Omental fat pad (tissue), 4 donors: ENCODE results near the gene SAMD14. TPM values are rescaled to one million over a fixed set of nuclear protein-coding genes. Genes with fewer than 3 reads are reported as not detected.
A peak's percentile ranks its signal among the peaks of the same experiment; 100 is the strongest.

Source experiments
- ATAC-seq: fragments of 150-250 bp; one replicate; pipeline ENCODE4 v1.9.1; 2016; ENCODE audit warnings: mild to moderate bottlenecking, moderate library complexity; ENCODE audit not compliant: low FRiP score
- DNase-seq: peaks from one replicate; pipeline ENCODE4 v3.0.0-alpha.2; 2019; ENCODE audit warnings: low spot score
- total RNA-seq, 4 donors: library from RNA; depleted of rRNA; stranded (reverse); fragments of >200 nt; gene quantifications; one replicate each; pipeline ENCODE4 v1.1.0, GENCODE V29; 2016
- TF ChIP-seq, protein P1 (sequence below), 3 donors: fragments of 450-650 bp; IDR thresholded peaks; one replicate each; pipeline ENCODE4 v1.5.1; 2016 to 2017; ENCODE audit warnings: antibody characterized with exemption in 3 of 3, mild to moderate bottlenecking in 3 of 3, moderate library complexity in 2 of 3

Gene SAMD14
- total RNA-seq, 4 donors from 2014 or later: 0.12 to 0.44 TPM; not detected in 2

DNA sequence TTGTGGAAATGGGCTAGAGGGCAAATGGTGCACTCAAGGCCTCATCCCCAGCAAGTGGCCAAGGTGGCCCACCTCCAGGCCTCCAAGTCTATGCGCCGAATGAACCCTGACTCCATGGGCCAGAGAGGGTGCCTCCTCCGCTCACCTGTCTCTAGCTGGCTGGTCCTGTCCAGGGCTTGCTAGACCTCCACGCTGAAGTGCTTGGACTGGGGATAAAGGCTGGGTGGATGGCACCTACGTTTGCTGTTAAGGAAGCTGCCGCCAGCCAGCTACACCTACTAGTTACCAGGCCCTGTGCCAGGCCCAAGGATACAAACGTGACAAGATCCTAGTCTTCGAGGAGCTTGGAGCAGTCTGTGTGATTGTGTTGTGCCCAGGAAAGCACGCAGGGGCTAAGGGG is 35.1 kb upstream of the SAMD14 start:
- DNase-seq (no peak), ATAC-seq (no peak)
- TF ChIP-seq, protein P1, sequence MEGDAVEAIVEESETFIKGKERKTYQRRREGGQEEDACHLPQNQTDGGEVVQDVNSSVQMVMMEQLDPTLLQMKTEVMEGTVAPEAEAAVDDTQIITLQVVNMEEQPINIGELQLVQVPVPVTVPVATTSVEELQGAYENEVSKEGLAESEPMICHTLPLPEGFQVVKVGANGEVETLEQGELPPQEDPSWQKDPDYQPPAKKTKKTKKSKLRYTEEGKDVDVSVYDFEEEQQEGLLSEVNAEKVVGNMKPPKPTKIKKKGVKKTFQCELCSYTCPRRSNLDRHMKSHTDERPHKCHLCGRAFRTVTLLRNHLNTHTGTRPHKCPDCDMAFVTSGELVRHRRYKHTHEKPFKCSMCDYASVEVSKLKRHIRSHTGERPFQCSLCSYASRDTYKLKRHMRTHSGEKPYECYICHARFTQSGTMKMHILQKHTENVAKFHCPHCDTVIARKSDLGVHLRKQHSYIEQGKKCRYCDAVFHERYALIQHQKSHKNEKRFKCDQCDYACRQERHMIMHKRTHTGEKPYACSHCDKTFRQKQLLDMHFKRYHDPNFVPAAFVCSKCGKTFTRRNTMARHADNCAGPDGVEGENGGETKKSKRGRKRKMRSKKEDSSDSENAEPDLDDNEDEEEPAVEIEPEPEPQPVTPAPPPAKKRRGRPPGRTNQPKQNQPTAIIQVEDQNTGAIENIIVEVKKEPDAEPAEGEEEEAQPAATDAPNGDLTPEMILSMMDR (IDR thresholded peaks at IDR 0.05): no peak

DNA sequence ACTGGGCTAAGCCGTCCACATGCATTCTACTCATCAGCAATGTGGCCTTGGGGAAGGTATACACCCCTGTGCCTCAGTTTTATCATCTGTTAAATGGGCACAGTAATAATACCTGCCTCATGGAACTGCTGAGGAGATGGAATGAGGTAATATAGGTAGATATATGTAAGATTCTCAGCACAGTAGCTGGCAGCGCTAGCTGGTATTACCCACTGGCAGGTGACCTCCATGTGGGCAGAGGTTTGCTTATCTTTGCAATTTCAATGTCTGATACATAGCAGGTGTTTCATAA is 34.7 kb upstream of the SAMD14 start:
- TF ChIP-seq, protein P1 (IDR thresholded peaks at IDR 0.05): no peak
- DNase-seq (no peak), ATAC-seq (no peak)

DNA sequence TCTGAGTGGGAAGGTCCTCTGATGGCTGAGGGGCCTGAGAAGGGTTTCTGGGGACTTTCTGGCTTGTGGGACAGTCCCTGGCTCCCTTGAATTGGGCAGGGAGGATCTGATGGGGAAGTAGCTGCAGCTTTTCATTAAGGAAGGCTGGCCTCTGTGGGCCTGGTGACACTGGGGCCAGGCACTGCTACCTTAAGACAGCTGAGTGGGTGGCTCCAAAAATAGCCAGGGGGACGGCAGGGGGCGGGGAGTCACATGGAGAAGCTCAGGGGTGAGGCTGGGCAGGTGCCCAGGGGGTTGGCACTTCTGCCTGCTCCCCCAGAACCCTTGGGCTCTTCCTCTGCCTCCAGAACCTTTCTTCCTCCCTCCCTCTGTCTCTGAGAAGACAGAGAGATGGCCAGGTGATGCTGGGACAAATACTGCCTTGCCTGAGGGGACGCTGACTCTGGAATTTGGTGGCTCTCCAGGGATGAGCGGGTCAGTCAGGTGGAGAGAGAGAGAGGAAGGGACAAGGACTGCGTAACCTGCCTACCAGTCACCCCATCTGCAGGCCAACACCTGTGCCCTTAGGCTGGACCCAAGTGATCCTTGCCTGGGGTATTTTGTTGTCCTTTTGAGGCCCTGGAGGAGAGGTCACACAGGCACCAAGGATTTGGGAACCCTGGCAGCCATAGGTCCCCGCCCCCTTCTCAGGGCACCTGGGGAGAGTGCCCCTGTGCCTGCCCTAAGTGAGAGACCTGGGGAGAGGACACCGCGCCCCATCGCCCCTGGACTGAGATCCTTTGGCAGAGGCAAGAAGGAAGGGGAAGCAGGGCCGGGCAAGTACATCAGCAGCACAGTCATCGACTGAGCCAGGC is 34.1 kb upstream of the SAMD14 start:
- DNase-seq: no peak
- ATAC-seq: no peak
- TF ChIP-seq, protein P1 (IDR thresholded peaks at IDR 0.05): no peak

DNA sequence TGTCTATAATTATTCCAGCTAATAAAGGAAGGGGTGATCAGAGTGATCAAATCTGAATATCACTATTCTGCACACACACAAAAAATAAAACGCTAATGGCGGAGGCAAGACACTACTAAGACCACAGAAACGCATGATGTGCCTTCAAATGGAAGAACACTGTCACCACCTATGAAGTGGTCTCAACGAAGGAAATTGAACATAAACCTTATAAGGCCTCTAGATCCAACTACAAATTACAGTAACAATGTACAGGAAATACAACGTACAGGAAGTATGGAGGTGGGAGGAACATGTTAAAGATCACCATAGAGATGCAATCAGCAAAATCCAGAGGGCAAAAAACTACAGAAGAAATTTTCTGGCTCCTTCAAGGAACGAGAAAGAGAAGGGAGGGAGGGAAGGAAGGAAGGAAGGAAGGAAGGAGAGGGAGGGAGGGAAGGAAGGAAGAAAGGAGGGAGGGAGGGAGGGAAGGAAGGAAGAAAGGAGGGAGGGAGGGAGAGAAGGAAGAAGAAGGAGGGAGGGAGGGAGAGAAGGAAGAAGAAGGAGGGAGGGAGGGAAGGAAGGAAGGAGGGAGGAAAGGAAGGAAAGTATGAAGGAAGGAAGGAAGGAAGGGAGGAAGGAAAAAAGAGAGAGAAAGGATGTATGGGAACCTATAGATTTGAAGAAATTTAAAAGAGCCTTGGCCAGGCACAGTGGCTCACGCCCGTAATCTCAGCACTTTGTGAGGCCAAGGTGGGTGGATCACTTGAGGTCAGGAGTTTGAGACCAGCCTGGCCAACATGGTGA is 32.7 kb upstream of the SAMD14 start:
- ATAC-seq (no peak), DNase-seq (no peak)
- TF ChIP-seq, protein P1 (IDR thresholded peaks at IDR 0.05): no peak

DNA sequence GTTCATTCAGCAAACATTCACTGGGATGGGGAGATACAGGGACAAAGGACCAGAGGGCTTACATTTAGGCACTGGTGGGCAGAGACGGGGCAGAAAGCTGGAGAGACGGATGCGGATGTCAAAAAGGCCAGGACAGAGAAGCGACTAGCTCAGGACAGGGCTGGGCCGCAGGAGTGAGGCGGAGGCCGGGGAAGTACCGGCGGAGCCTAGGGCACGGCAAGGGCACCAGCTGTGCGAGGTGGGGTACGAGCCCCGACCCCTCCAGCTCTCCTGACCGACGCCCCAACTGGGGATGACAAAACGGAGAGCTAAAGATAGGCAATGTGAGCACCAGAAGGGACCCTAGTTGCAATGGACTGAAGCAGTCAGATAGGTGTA is 31.9 kb upstream of the SAMD14 start:
- ATAC-seq: no peak
- TF ChIP-seq, protein P1 (IDR thresholded peaks at IDR 0.05): no peak
- DNase-seq: no peak

DNA sequence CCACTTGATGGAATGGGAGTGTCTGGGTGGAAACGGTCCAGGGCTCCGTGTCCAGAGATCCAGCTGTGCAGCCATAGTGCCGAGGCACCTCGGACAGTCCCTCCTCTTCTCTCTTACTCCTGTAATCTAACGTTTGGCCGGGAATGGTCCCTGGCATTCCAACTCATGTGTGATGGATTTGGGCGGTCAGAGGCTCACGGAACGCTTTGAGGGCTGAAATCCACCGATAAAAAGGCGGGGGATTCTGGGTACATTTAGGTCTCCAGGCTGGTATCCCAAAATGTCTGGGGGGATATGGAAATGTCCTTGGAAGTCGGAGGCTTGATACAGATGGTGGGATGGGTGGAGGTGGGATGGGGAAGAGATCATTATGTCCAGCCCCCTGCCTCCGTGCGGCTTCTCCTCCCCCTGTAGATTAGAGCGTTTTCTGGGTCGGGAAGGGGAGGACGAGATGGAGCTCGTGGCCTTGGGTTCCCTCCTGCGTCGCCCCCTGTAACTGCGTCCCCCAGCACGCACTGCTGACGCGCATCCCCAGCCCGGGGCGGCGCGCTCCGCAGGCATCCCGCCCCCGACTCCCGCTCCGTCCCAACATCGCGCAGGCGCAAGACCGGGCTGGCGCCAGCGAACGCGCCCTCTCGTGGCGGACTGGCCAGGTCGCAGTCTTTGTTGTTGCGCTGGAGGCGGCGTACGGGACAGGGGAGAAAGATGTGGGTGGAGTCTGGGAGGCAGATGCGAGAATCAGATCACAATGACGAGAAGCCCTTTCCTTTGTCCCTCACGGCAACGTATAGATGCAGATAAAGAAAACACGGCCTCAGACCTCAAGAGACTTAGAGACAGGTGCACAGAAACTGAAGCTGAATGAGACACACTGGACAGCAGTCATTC is 31.3 kb upstream of the SAMD14 start:
- TF ChIP-seq, protein P1 (IDR thresholded peaks at IDR 0.05): peak in 2 of 3 donors; percentile 51 to 88

More for the DNA sequence above, 31.3 kb upstream of the SAMD14 start:
- DNase-seq (peak; percentile 75), ATAC-seq (peak; percentile 96)
